GM12878 (cell line): ENCODE data around the gene LPIN1. TPM values are rescaled to one million over a fixed set of nuclear protein-coding genes. Genes with fewer than 3 reads are reported as not detected.

Experiments
- ATAC-seq: fragments of 200-7000 bp; cut with Tn5 transposase; 3 replicates; pipeline ENCODE4 v1.9.1; 2020; ENCODE audit warnings: mild to moderate bottlenecking, moderate library complexity
- BruUV-seq: library from RNA; stranded (reverse); fragments of 400-500 nt; replicated peaks from 2 replicates; lab custom pipeline; 2021; lab: Mats Ljungman, UMichigan
- CTCF ChIA-PET: fragments of 300-600 bp; sonication (Branson Sonifier 250); formaldehyde crosslinking; extraction: SDS; loops from one replicate; lab custom pipeline; 2021; ENCODE audit warnings: inconsistent platforms; lab: Yijun Ruan, JAX
- POLR2A ChIA-PET: fragments of 350-600 bp; formaldehyde crosslinking; extraction: SDS; loops from one replicate; lab custom pipeline; 2021; ENCODE audit warnings: inconsistent platforms; lab: Charles Lee
- RAD21 ChIA-PET: fragments of 300-600 bp; sonication (Branson Sonifier 250); formaldehyde crosslinking; loops from one replicate; lab custom pipeline; 2023; ENCODE audit warnings: antibody characterized with exemption; ENCODE audit not compliant: unreplicated experiment; lab: Charles Lee
- SMC1A ChIA-PET: fragments of 300-600 bp; sonication (Branson Sonifier 250); formaldehyde crosslinking; loops from one replicate; lab custom pipeline; 2023; ENCODE audit not compliant: unreplicated experiment, uncharacterized antibody; lab: Charles Lee
- DNase-seq: peaks from one replicate; pipeline ENCODE4 v3.0.0-alpha.2; 2011; ENCODE audit warnings: low read depth, low spot score
- FAIRE-seq: peaks from 3 replicates; lab custom pipeline; 2011; peaks lifted over from hg19 to GRCh38; lab: Jason Lieb, UNC
- H2AFZ ChIP-seq: 2 replicates; pipeline ENCODE4 v1.6.0; 2011; ENCODE audit warnings: low read depth, low read length, control low read depth; ENCODE audit not compliant: control insufficient read depth
- H3K27ac ChIP-seq: 2 replicates; pipeline ENCODE4 v1.5.1; 2011; ENCODE audit warnings: control low read depth; ENCODE audit not compliant: control insufficient read depth, insufficient read depth
- H3K27me3 ChIP-seq, 2 experiments: replicated peaks in 1 of 2; 2 replicates each; pipeline versions ENCODE4 v1.6.0 to v1.6.1; 2011; ENCODE audit warnings: low read length in 1 of 2; ENCODE audit not compliant: control insufficient read depth in 2 of 2, insufficient read depth in 2 of 2
- H3K36me3 ChIP-seq, 2 experiments: 2 replicates each; pipeline ENCODE4 v1.5.1; 2011; ENCODE audit warnings: low read length in 1 of 2; ENCODE audit not compliant: control insufficient read depth in 2 of 2, insufficient read depth in 2 of 2
- H3K4me1 ChIP-seq: 2 replicates; pipeline ENCODE4 v1.6.1; 2011; ENCODE audit warnings: mild to moderate bottlenecking, low read length, moderate library complexity, mixed read lengths; ENCODE audit not compliant: control insufficient read depth, insufficient read depth
- H3K4me2 ChIP-seq: 2 replicates; pipeline ENCODE4 v1.6.0; 2011; ENCODE audit warnings: control low read depth; ENCODE audit not compliant: control insufficient read depth, insufficient read depth
- H3K4me3 ChIP-seq: fragments of 200-600 bp; sonication (generic); 2 replicates; pipeline ENCODE4 v1.5.1; 2016
- H3K79me2 ChIP-seq: 2 replicates; pipeline ENCODE4 v1.6.0; 2011; ENCODE audit warnings: low read length; ENCODE audit not compliant: control insufficient read depth, insufficient read depth
- H3K9ac ChIP-seq: 2 replicates; pipeline ENCODE4 v1.8.0; 2011; ENCODE audit warnings: low read length, control low read depth, mixed read lengths; ENCODE audit not compliant: control insufficient read depth, insufficient read depth
- H3K9me3 ChIP-seq: replicated peaks from 3 replicates; pipeline ENCODE4 v1.5.1; 2011; ENCODE audit warnings: mild to moderate bottlenecking, low read length; ENCODE audit not compliant: control insufficient read depth, insufficient read depth
- H4K20me1 ChIP-seq: 2 replicates; pipeline ENCODE4 v1.6.0; 2011; ENCODE audit not compliant: control insufficient read depth, insufficient read depth
- BACH1 ChIP-seq: fragments of 450-650 bp; IDR thresholded peaks from 2 replicates; pipeline ENCODE4 v1.6.1; 2017; ENCODE audit warnings: mild to moderate bottlenecking, borderline replicate concordance
- BCL3 ChIP-seq: IDR thresholded peaks from 2 replicates; pipeline ENCODE4 v1.6.1; 2011; ENCODE audit warnings: borderline replicate concordance, low read depth, mild to moderate bottlenecking, moderate library complexity, low read length; ENCODE audit not compliant: insufficient read depth, poor library complexity, severe bottlenecking
- BHLHE40 ChIP-seq, 2 experiments: fragments of 450-650 bp in 1 of 2; IDR thresholded peaks; 2 replicates each; pipeline ENCODE4 v1.6.1; 2011 to 2017; ENCODE audit warnings: low read depth in 2 of 2, borderline replicate concordance in 1 of 2, improper control_type of control experiment in 1 of 2, low read length in 1 of 2, mild to moderate bottlenecking in 1 of 2
- BMI1 ChIP-seq: fragments of 450-650 bp; IDR thresholded peaks from 2 replicates; pipeline ENCODE4 v1.6.1; 2016; ENCODE audit warnings: mild to moderate bottlenecking, moderate library complexity, borderline replicate concordance
- CEBPZ ChIP-seq: fragments of 150-350 bp; IDR thresholded peaks from 2 replicates; pipeline ENCODE4 v1.6.1; 2016; ENCODE audit warnings: low read depth, low read length
- E2F8 ChIP-seq: fragments of 450-650 bp; IDR thresholded peaks from 2 replicates; pipeline ENCODE4 v1.6.1; 2018; ENCODE audit warnings: mild to moderate bottlenecking, low read depth, moderate library complexity; ENCODE audit not compliant: partially characterized antibody
- LARP7 ChIP-seq: fragments of 450-650 bp; IDR thresholded peaks from 2 replicates; pipeline ENCODE4 v1.6.1; 2017; ENCODE audit warnings: mild to moderate bottlenecking
- MXI1 ChIP-seq: fragments of 150-350 bp; IDR thresholded peaks from 2 replicates; pipeline ENCODE4 v1.6.1; 2011; ENCODE audit warnings: low read depth, mild to moderate bottlenecking, inconsistent platforms, low read length, improper control_type of control experiment
- NKRF ChIP-seq: fragments of 450-650 bp; conservative IDR thresholded peaks from 2 replicates; pipeline ENCODE4 v1.6.1; 2017; ENCODE audit warnings: mild to moderate bottlenecking, moderate library complexity
- RAD21 ChIP-seq: IDR thresholded peaks from 2 replicates; pipeline ENCODE4 v1.6.1; 2011; ENCODE audit warnings: mild to moderate bottlenecking, low read depth, low read length, moderate library complexity; ENCODE audit not compliant: insufficient read depth
- SIN3A ChIP-seq: IDR thresholded peaks from 2 replicates; pipeline ENCODE4 v1.6.1; 2012; ENCODE audit warnings: low read depth, low read length, improper control_type of control experiment
- SMAD1 ChIP-seq: fragments of 450-650 bp; IDR thresholded peaks from 2 replicates; pipeline ENCODE4 v1.6.1; 2018; ENCODE audit warnings: mild to moderate bottlenecking, low read depth; ENCODE audit not compliant: partially characterized antibody
- SMC3 ChIP-seq: IDR thresholded peaks from 2 replicates; pipeline ENCODE4 v1.6.1; 2011; ENCODE audit warnings: low read length, improper control_type of control experiment, borderline replicate concordance
- SUZ12 ChIP-seq: fragments of 200-600 bp; sonication (generic); IDR thresholded peaks from one replicate; pipeline ENCODE4 v1.6.1; 2018; ENCODE audit warnings: antibody characterized with exemption, mild to moderate bottlenecking; ENCODE audit not compliant: unreplicated experiment
- ZNF274 ChIP-seq: IDR thresholded peaks from one replicate; pipeline ENCODE4 v1.8.0; 2011; ENCODE audit not compliant: insufficient read length, insufficient read depth
- WGBS: methylation state at CpG from one replicate; pipeline ENCODE4 v1.1.6; 2016; ENCODE audit warnings: low lambda C conversion rate; ENCODE audit not compliant: insufficient replicate concordance, insufficient coverage; ENCODE audit errors: missing lambda C conversion rate; 5-methylcytosine and 5-hydroxymethylcytosine counted together
- in situ Hi-C: fragments of 300-500 bp; cut with MboI; formaldehyde crosslinking; loops from 9 replicates; pipeline ENCODE4 v1.14.3; 2018; ENCODE audit warnings: mixed read lengths
- intact Hi-C: fragments of 100-400 bp; cut with micrococcal nuclease; formaldehyde crosslinking; loops from one replicate; pipeline ENCODE4 v1.14.2; 2022; ENCODE audit not compliant: unreplicated experiment
- polyA plus RNA-seq, 11 experiments: library from polyadenylated mRNA; depleted of rRNA in 4 of 11; unstranded in 6 of 11; stranded (reverse) in 5 of 11; fragments of >200 nt; fragmentation: Nextera tagmentation in 4 of 11; fragmentation: Illumina TruSeq in 1 of 11; extraction: Ambion mirVana in 4 of 11; extraction: Trizol in 1 of 11; gene quantifications; 1 replicate in 1 of 11; 2 replicates in 10 of 11; pipeline versions ENCODE4 v1.2.1 to v1.2.3, GENCODE V29; 2011 to 2016; ENCODE audit warnings: inconsistent platforms in 2 of 11, missing spikeins in 2 of 11, low read depth in 1 of 11
- total RNA-seq, 4 experiments: library from RNA; depleted of rRNA in 3 of 4; stranded (reverse); fragments of >200 nt in 3 of 4; fragmentation: Illumina TruSeq in 1 of 4; extraction: Trizol in 1 of 4; gene quantifications; 2 replicates each; pipeline versions ENCODE4 v1.2.1 to v1.2.3, GENCODE V29; 2013 to 2021

LPIN1 gene
- total and polyA plus RNA-seq, 10 of the 15 experiments (the other 5 are each of a cell fraction or from before 2014, with no cell fraction given), result 18.8 to 82.5 (median 50.3) TPM

GRCh38 chr2:11726384-11726783 is 20.0 kb upstream of the LPIN1 start:
- BruUV-seq, result no TSS peak
- RAD21 ChIA-PET, result no interaction called here
- H3K79me2 ChIP-seq, result no peaks in the 10 kb centered on the region
- SMC1A ChIA-PET, result no interaction called here
- H2AFZ ChIP-seq, result no peak overlapping the region
- in situ Hi-C loops (no loop called here), intact Hi-C loops (no loop called here)
- DNase-seq, result no peak
- H3K4me1 ChIP-seq, result no peaks in the 10 kb centered on the region
- no peak for ATAC-seq
- no peaks in the 10 kb centered on the region for H3K36me3 ChIP-seq
- H3K4me3 ChIP-seq, result no peak overlapping the region
- no peak overlapping the region for H3K27ac ChIP-seq
- peaks cover 0 to 7% of the 10 kb centered on the region in 2 experiments; a peak in 1 of 4 replicates for H3K27me3 ChIP-seq
- CTCF ChIA-PET, result no interaction called here
- no peak overlapping the region for H3K4me2 ChIP-seq
- POLR2A ChIA-PET, result interaction anchor here (0.6 kb wide), 1 partner anchor 53 kb away, joined by 3 read pairs; no protein-coding TSS in a partner anchor
- no peak overlapping the region for H3K9ac ChIP-seq
- 22% methylated on average over 7 of the region's 7 CpGs for WGBS
- no peak for FAIRE-seq
- H3K9me3 ChIP-seq, result no peaks in the 10 kb centered on the region; the same call in 2 of the 3 replicates
- H4K20me1 ChIP-seq, result no peaks in the 10 kb centered on the region
- TF ChIP-seq BCL3 (no peak), CEBPZ (no peak), BHLHE40 (IDR thresholded peaks at IDR 0.05; ENCODE audit: borderline replicate concordance in 1 of 2, low read depth in 2 of 2, low read length in 1 of 2) (no peak), RAD21 (no peak), NKRF (no peak), ZNF274 (no peak), LARP7 (no peak), SMC3 (no peak), MXI1 (no peak), BMI1 (no peak), SUZ12 (no peak), BACH1 (no peak), SMAD1 (no peak), E2F8 (no peak), SIN3A (no peak)
